Fibroblast of lung (primary cell): Measurements from ENCODE around the gene IBA57. TPM values are rescaled to one million over a fixed set of nuclear protein-coding genes. Genes with fewer than 3 reads are reported as not detected.

Source experiments
- DNase-seq, 2 donors: peaks; one replicate each; pipeline versions ENCODE4 v3.0.0 to v3.0.0-alpha.2; 2010; ENCODE audit warnings: low read depth in 2 of 2
- H2AFZ ChIP-seq: 2 replicates; pipeline ENCODE4 v1.5.1; 2012; ENCODE audit warnings: low read length, control low read depth, inconsistent platforms
- H3K27ac ChIP-seq: 2 replicates; pipeline ENCODE4 v1.5.1; 2011; ENCODE audit warnings: low read length, control low read depth; ENCODE audit not compliant: insufficient read depth
- H3K27me3 ChIP-seq: 2 replicates; pipeline ENCODE4 v1.5.1; 2011; ENCODE audit warnings: mild to moderate bottlenecking, low read length; ENCODE audit not compliant: control insufficient read depth, insufficient read depth
- H3K36me3 ChIP-seq: 2 replicates; pipeline ENCODE4 v1.5.1; 2011; ENCODE audit warnings: low read length; ENCODE audit not compliant: control insufficient read depth, insufficient read depth
- H3K4me1 ChIP-seq: 2 replicates; pipeline ENCODE4 v1.5.1; 2011; ENCODE audit warnings: low read length; ENCODE audit not compliant: control insufficient read depth, insufficient read depth; ENCODE audit errors: extremely low read depth
- H3K4me2 ChIP-seq: 2 replicates; pipeline ENCODE4 v1.5.1; 2011; ENCODE audit warnings: low read length, control low read depth; ENCODE audit not compliant: insufficient read depth; ENCODE audit errors: extremely low read depth
- H3K4me3 ChIP-seq, 4 experiments: fragments of 200-600 bp in 1 of 4; sonication (generic) in 1 of 4; replicated peaks in 1 of 4; 2 replicates each; pipeline ENCODE4 v1.5.1; 2011 to 2016; ENCODE audit warnings: low read length in 4 of 4, low read depth in 3 of 4, mild to moderate bottlenecking in 3 of 4, control low read depth in 2 of 4, inconsistent platforms in 1 of 4, mixed read lengths in 1 of 4; ENCODE audit not compliant: insufficient read depth in 1 of 4; ENCODE audit errors: control extremely low read depth in 1 of 4
- H3K79me2 ChIP-seq: 2 replicates; pipeline ENCODE4 v1.5.1; 2012; ENCODE audit warnings: mild to moderate bottlenecking, low read length, inconsistent platforms; ENCODE audit not compliant: control insufficient read depth, insufficient read depth
- H3K9ac ChIP-seq: 2 replicates; pipeline ENCODE4 v1.5.1; 2011; ENCODE audit warnings: mild to moderate bottlenecking, low read length, control low read depth; ENCODE audit not compliant: insufficient read depth
- H3K9me3 ChIP-seq: 2 replicates; pipeline ENCODE4 v1.5.1; 2012; ENCODE audit warnings: low read depth, low read length; ENCODE audit not compliant: control insufficient read depth, insufficient read depth
- H4K20me1 ChIP-seq: 2 replicates; pipeline ENCODE4 v1.5.1; 2011; ENCODE audit warnings: low read length; ENCODE audit not compliant: control insufficient read depth, insufficient read depth; ENCODE audit errors: extremely low read depth
- CTCF ChIP-seq, 2 donors: IDR thresholded peaks in 1 of 2; conservative IDR thresholded peaks in 1 of 2; 1 replicate in 1 of 2; 2 replicates in 1 of 2; pipeline ENCODE4 v1.5.1; 2011 to 2012; ENCODE audit warnings: low read length in 2 of 2, control low read depth in 1 of 2, inconsistent platforms in 1 of 2, low read depth in 1 of 2, mild to moderate bottlenecking in 1 of 2
- EZH2 ChIP-seq: IDR thresholded peaks from 2 replicates; pipeline ENCODE4 v1.5.1; 2012; ENCODE audit warnings: low read length, control low read depth, mild to moderate bottlenecking; ENCODE audit errors: missing control alignments
- polyA plus RNA-seq, 2 donors: library from polyadenylated mRNA; depleted of rRNA in 1 of 2; stranded (reverse) in 1 of 2; unstranded in 1 of 2; fragments of >200 nt; gene quantifications; 2 replicates each; pipeline ENCODE4 v1.2.1, GENCODE V29; 2011 to 2012; ENCODE audit warnings: missing spikeins in 1 of 2
- total RNA-seq: library from RNA; depleted of rRNA; stranded (reverse); fragments of >200 nt; gene quantifications from 2 replicates; pipeline ENCODE4 v1.2.1, GENCODE V29; 2014

The IBA57 gene
- total and polyA plus RNA-seq, 2 donors (not counting 1 experiment from before 2014, with no cell fraction given), result 1.4 to 3.8 TPM

- no peak for DNase-seq
- Histone ChIP-seq H4K20me1 (no peaks in the 10 kb centered on the region), H2AFZ (no peak overlapping the region), H3K4me2 (no peak overlapping the region), H3K36me3 (no peaks in the 10 kb centered on the region), H3K27ac (no peak overlapping the region), H3K27me3 (no peaks in the 10 kb centered on the region), H3K9me3 (no peaks in the 10 kb centered on the region), H3K4me3 (no peak overlapping the region), H3K4me1 (no peaks in the 10 kb centered on the region), H3K79me2 (no peaks in the 10 kb centered on the region), H3K9ac (no peak overlapping the region)
- TF ChIP-seq EZH2, result no peak
- no peak for TF ChIP-seq CTCF (conservative IDR thresholded peaks at IDR 0.05 in 1 of 2, IDR thresholded peaks at IDR 0.05 in 1 of 2; ENCODE audit: low read depth in 1 of 2, low read length in 2 of 2)
These were observed 46.2 kb downstream of the IBA57 start for GRCh38 chr1:228211531-228212414.

DNA sequence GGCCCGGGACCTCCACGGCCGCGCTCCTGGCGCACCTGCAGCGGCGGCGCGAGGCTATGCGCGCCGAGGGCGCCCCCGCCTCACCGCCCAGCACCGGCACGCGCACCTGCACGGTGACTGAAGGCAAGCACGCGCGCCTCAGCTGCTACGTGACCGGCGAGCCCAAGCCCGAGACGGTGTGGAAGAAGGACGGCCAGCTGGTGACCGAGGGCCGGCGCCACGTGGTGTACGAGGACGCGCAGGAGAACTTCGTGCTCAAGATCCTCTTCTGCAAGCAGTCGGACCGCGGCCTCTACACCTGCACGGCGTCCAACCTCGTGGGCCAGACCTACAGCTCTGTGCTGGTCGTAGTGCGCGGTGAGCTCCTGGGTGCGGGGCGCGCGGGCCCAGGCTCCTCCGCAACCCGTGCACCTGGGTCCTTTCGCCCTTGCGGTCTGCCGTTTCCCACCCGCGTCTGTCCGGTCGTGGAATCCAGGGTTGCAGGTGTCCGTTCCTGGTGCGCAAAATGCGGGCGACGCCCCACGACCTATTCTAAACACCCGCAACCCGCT is 46.9 kb downstream of the IBA57 start:
- Histone ChIP-seq H3K9ac (no peak overlapping the region), H3K27ac (no peak overlapping the region), H3K4me2 (no peak overlapping the region), H3K36me3 (no peaks in the 10 kb centered on the region), H3K9me3 (no peaks in the 10 kb centered on the region), H3K4me3 (no peak overlapping the region), H3K79me2 (no peaks in the 10 kb centered on the region), H4K20me1 (no peaks in the 10 kb centered on the region), H3K4me1 (no peaks in the 10 kb centered on the region), H3K27me3 (no peaks in the 10 kb centered on the region), H2AFZ (no peak overlapping the region)
- DNase-seq, result no peak
- TF ChIP-seq EZH2 (no peak), CTCF (conservative IDR thresholded peaks at IDR 0.05 in 1 of 2, IDR thresholded peaks at IDR 0.05 in 1 of 2; ENCODE audit: low read depth in 1 of 2, low read length in 2 of 2) (no peak)

DNA sequence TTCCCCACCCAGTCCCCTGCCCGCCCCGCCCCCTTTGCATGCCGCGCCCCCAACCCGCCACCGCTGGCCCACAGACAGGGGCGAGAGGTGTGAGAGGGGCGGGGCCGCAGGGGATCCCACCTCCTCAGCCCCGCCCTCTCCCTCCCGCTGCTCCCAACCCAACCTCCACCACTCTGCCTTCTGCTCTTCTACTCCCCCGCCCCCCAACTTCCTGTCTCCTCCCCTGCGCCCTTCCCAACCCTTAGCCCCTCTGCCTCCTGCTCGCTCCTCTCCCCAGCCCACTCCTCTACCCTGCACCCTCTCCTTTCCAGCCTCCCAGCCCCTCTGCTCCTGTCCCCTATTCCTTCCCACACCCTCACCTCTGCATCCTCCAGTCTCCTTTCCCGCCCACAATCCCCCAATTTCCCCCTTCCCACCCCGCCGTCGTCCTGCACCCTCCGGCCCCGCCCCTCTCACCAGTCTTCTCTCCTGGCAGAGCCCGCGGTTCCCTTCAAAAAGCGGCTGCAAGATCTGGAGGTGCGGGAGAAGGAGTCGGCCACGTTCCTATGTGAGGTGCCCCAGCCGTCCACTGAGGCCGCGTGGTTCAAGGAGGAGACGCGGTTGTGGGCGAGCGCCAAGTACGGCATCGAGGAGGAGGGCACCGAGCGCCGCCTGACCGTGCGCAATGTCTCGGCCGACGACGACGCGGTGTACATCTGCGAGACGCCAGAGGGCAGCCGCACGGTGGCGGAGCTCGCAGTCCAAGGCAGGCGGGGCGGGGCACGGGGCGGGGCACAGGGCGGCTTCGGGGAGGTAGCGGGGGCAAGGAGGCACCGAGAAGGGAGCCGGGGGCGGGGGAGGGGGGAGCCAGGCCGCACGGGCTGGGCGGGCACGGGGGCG is 47.6 kb downstream of the IBA57 start:
- H3K9ac ChIP-seq, result no peak overlapping the region
- H2AFZ ChIP-seq, result peak overlapping the region; percentile 88
- H3K4me2 ChIP-seq, result peak overlapping the region; percentile 75
- no peak for TF ChIP-seq EZH2
- TF ChIP-seq CTCF (conservative IDR thresholded peaks at IDR 0.05 in 1 of 2, IDR thresholded peaks at IDR 0.05 in 1 of 2; ENCODE audit: low read depth in 1 of 2, low read length in 2 of 2), result peak; percentile 35 to 42
- H4K20me1 ChIP-seq, result no peaks in the 10 kb centered on the region
- no peaks in the 10 kb centered on the region for H3K9me3 ChIP-seq
- H3K79me2 ChIP-seq, result no peaks in the 10 kb centered on the region
- no peaks in the 10 kb centered on the region for H3K4me1 ChIP-seq
- DNase-seq, result peak; percentile 70 to 71
- no peak overlapping the region for H3K27ac ChIP-seq
- H3K36me3 ChIP-seq, result no peaks in the 10 kb centered on the region
- peak overlapping the region; percentile 27 to 59 (median 46) for H3K4me3 ChIP-seq
- H3K27me3 ChIP-seq, result no peaks in the 10 kb centered on the region
